GM18951 (cell line): Measurements from ENCODE around the gene RHBDF2.
"Not testable (repeated sequence)": the region's sequence is repeated elsewhere in the genome, so short reads cannot be mapped to it uniquely, and the experiment has no call there.

Source experiments
- POLR2A ChIP-seq: IDR thresholded peaks from 4 replicates; pipeline ENCODE4 v1.6.1; 2011; ENCODE audit warnings: mild to moderate bottlenecking; ENCODE audit not compliant: insufficient read length, insufficient read depth; ENCODE audit errors: extremely low read depth
- in situ Hi-C: fragments of 300-500 bp; cut with MboI; formaldehyde crosslinking; loops from one replicate; pipeline ENCODE4 v1.12.0; 2022; ENCODE audit warnings: low sequenced_read_pairs, mixed read lengths, inconsistent platforms; ENCODE audit not compliant: unreplicated experiment

RHBDF2 gene

GRCh38 chr17:76524598-76525512 is 23.6 kb upstream of the RHBDF2 start:
- in situ Hi-C loops, result loop anchor here (5.0 kb wide), 1 partner anchor 97 kb away; no protein-coding TSS in a partner anchor
- no peak for TF ChIP-seq POLR2A

GRCh38 chr17:76523084-76524037 is 22.1 kb upstream of the RHBDF2 start:
- no peak for TF ChIP-seq POLR2A
- in situ Hi-C loops, result loop anchor here (5.0 kb wide), 1 partner anchor 99 kb away; no protein-coding TSS in a partner anchor

- in situ Hi-C loops, result loop anchor here (5.0 kb wide), 1 partner anchor 101 kb away; no protein-coding TSS in a partner anchor
Measured at GRCh38 chr17:76521683-76522082, 20.5 kb upstream of the RHBDF2 start.

GRCh38 chr17:76521262-76521661 is 20.0 kb upstream of the RHBDF2 start:
- no peak for TF ChIP-seq POLR2A
- in situ Hi-C loops, result loop anchor here (5.0 kb wide), 1 partner anchor 101 kb away; no protein-coding TSS in a partner anchor

GRCh38 chr17:76519048-76519966 is 18.1 kb upstream of the RHBDF2 start:
- no peak for TF ChIP-seq POLR2A
- in situ Hi-C loops, result no loop called here

GRCh38 chr17:76517638-76518038 is 16.4 kb upstream of the RHBDF2 start:
- no peak for TF ChIP-seq POLR2A
- in situ Hi-C loops, result no loop called here

- TF ChIP-seq POLR2A, result no peak
- in situ Hi-C loops, result no loop called here
Measured at GRCh38 chr17:76515274-76515949, 14.2 kb upstream of the RHBDF2 start.

GRCh38 chr17:76514355-76514754 is 13.1 kb upstream of the RHBDF2 start:
- in situ Hi-C loops, result not testable (repeated sequence)

GRCh38 chr17:76513306-76513692 is 12.1 kb upstream of the RHBDF2 start:
- no peak for TF ChIP-seq POLR2A
- in situ Hi-C loops, result no loop called here

- in situ Hi-C loops, result no loop called here
- TF ChIP-seq POLR2A, result no peak
Measured at GRCh38 chr17:76512366-76513305, 11.4 kb upstream of the RHBDF2 start.
